ENCODE results near the gene MCEMP1.
A peak's percentile ranks its signal among the peaks of the same experiment; 100 is the strongest.

MCEMP1 gene

GRCh38 chr19:7676854-7677253 is at the start of gene MCEMP1:
Gene MCEMP1 (plus strand): TSS chr19:7677090. CDS start chr19:7677121, 31 bp downstream.
- H3K4me1 ChIP-seq (ENCODE audit: insufficient read depth, low read length): peaks cover 7% of the 10 kb centered on the region
- H3K36me3 ChIP-seq (ENCODE audit: insufficient read depth, low read length): no peaks in the 10 kb centered on the region
- H3K4me3 ChIP-seq (ENCODE audit: low read length): no peak within 1 kb of the TSS
- H3K9me3 ChIP-seq (ENCODE audit: low read length): no peaks in the 10 kb centered on the region
- no peak within 1 kb of the TSS for H2AFZ ChIP-seq (ENCODE audit: low read depth, low read length)
- peaks cover 9% of the 10 kb centered on the region for H3K27me3 ChIP-seq (ENCODE audit: insufficient read depth, low read length)

- peaks cover 22% of the 10 kb centered on the region for H3K4me1 ChIP-seq (ENCODE audit: insufficient read depth, low read length)
- no peaks in the 10 kb centered on the region for H3K9me3 ChIP-seq (ENCODE audit: low read length)
- H2AFZ ChIP-seq (ENCODE audit: low read depth, low read length): no peak overlapping the region
- H3K27me3 ChIP-seq (ENCODE audit: insufficient read depth, low read length): no peaks in the 10 kb centered on the region
- H3K36me3 ChIP-seq (ENCODE audit: insufficient read depth, low read length): peaks cover 36% of the 10 kb centered on the region
- H3K4me3 ChIP-seq (ENCODE audit: low read length): no peak overlapping the region
These were observed 49.7 kb upstream of the MCEMP1 start for GRCh38 chr19:7627166-7627565.

- no peaks in the 10 kb centered on the region for H3K27me3 ChIP-seq (ENCODE audit: insufficient read depth, low read length)
- H2AFZ ChIP-seq (ENCODE audit: low read depth, low read length): no peak overlapping the region
- no peaks in the 10 kb centered on the region for H3K9me3 ChIP-seq (ENCODE audit: low read length)
- H3K4me3 ChIP-seq (ENCODE audit: low read length): peak overlapping the region; percentile 90
- peaks cover 22% of the 10 kb centered on the region for H3K4me1 ChIP-seq (ENCODE audit: insufficient read depth, low read length)
- H3K36me3 ChIP-seq (ENCODE audit: insufficient read depth, low read length): peaks cover 26% of the 10 kb centered on the region
These were observed 48.1 kb upstream of the MCEMP1 start for GRCh38 chr19:7628589-7629311.

GRCh38 chr19:7629347-7630054 is 47.4 kb upstream of the MCEMP1 start, which contains the start of the genes PET100 and XAB2:
Gene PET100 (plus strand): TSS chr19:7629793. CDS start chr19:7629834, 41 bp downstream.
Gene XAB2 (minus strand): TSS chr19:7629545. CDS start chr19:7629527, 18 bp downstream.
- H3K4me3 ChIP-seq (ENCODE audit: low read length): peak within 1 kb of the TSS; percentile 90

GRCh38 chr19:7631577-7631976 is 45.3 kb upstream of the MCEMP1 start:
- peaks cover 22% of the 10 kb centered on the region for H3K4me1 ChIP-seq (ENCODE audit: insufficient read depth, low read length)
- no peak overlapping the region for H2AFZ ChIP-seq (ENCODE audit: low read depth, low read length)
- peaks cover 9% of the 10 kb centered on the region for H3K36me3 ChIP-seq (ENCODE audit: insufficient read depth, low read length)
- H3K27me3 ChIP-seq (ENCODE audit: insufficient read depth, low read length): peaks cover 7% of the 10 kb centered on the region
- H3K9me3 ChIP-seq (ENCODE audit: low read length): no peaks in the 10 kb centered on the region
- no peak overlapping the region for H3K4me3 ChIP-seq (ENCODE audit: low read length)

More at GRCh38 chr19:7629347-7630054, 47.4 kb upstream of the MCEMP1 start, which contains the start of the genes PET100 and XAB2:
- peaks cover 22% of the 10 kb centered on the region for H3K4me1 ChIP-seq (ENCODE audit: insufficient read depth, low read length)
- H2AFZ ChIP-seq (ENCODE audit: low read depth, low read length): no peak within 1 kb of the TSS
- no peaks in the 10 kb centered on the region for H3K27me3 ChIP-seq (ENCODE audit: insufficient read depth, low read length)
- no peaks in the 10 kb centered on the region for H3K9me3 ChIP-seq (ENCODE audit: low read length)
- H3K36me3 ChIP-seq (ENCODE audit: insufficient read depth, low read length): peaks cover 20% of the 10 kb centered on the region

GRCh38 chr19:7632340-7633203 is 44.3 kb upstream of the MCEMP1 start:
- H2AFZ ChIP-seq (ENCODE audit: low read depth, low read length): no peak overlapping the region
- peaks cover 9% of the 10 kb centered on the region for H3K36me3 ChIP-seq (ENCODE audit: insufficient read depth, low read length)

GRCh38 chr19:7633698-7634097 is 43.2 kb upstream of the MCEMP1 start, which contains the start of gene PCP2:
Gene PCP2 (minus strand): TSS chr19:7633719. CDS start chr19:7633457, 262 bp downstream.
- peaks cover 14% of the 10 kb centered on the region for H3K27me3 ChIP-seq (ENCODE audit: insufficient read depth, low read length)
- no peaks in the 10 kb centered on the region for H3K9me3 ChIP-seq (ENCODE audit: low read length)
- no peak within 1 kb of the TSS for H3K4me3 ChIP-seq (ENCODE audit: low read length)
- H2AFZ ChIP-seq (ENCODE audit: low read depth, low read length): no peak within 1 kb of the TSS
- peaks cover 15% of the 10 kb centered on the region for H3K4me1 ChIP-seq (ENCODE audit: insufficient read depth, low read length)
- peaks cover 9% of the 10 kb centered on the region for H3K36me3 ChIP-seq (ENCODE audit: insufficient read depth, low read length)

More at GRCh38 chr19:7632340-7633203, 44.3 kb upstream of the MCEMP1 start:
- Histone ChIP-seq H3K27me3 (ENCODE audit: insufficient read depth, low read length) (peaks cover 13% of the 10 kb centered on the region), H3K9me3 (ENCODE audit: low read length) (no peaks in the 10 kb centered on the region), H3K4me3 (ENCODE audit: low read length) (no peak overlapping the region), H3K4me1 (ENCODE audit: insufficient read depth, low read length) (peaks cover 22% of the 10 kb centered on the region)

- peaks cover 5% of the 10 kb centered on the region for H3K4me1 ChIP-seq (ENCODE audit: insufficient read depth, low read length)
- no peak overlapping the region for H2AFZ ChIP-seq (ENCODE audit: low read depth, low read length)
- H3K4me3 ChIP-seq (ENCODE audit: low read length): no peak overlapping the region
- peaks cover 9% of the 10 kb centered on the region for H3K36me3 ChIP-seq (ENCODE audit: insufficient read depth, low read length)
- H3K9me3 ChIP-seq (ENCODE audit: low read length): no peaks in the 10 kb centered on the region
- H3K27me3 ChIP-seq (ENCODE audit: insufficient read depth, low read length): peaks cover 14% of the 10 kb centered on the region
These were observed 41.2 kb upstream of the MCEMP1 start for GRCh38 chr19:7635670-7636069.

GRCh38 chr19:7636317-7636690 is 40.6 kb upstream of the MCEMP1 start:
- peaks cover 9% of the 10 kb centered on the region for H3K36me3 ChIP-seq (ENCODE audit: insufficient read depth, low read length)
- no peak overlapping the region for H3K4me3 ChIP-seq (ENCODE audit: low read length)

GRCh38 chr19:7636691-7637373 is 40.1 kb upstream of the MCEMP1 start, which contains the start of gene STXBP2:
Gene STXBP2 (plus strand): TSS chr19:7637110. CDS start chr19:7637150, 40 bp downstream.
- Histone ChIP-seq H3K4me3 (ENCODE audit: low read length) (no peak within 1 kb of the TSS), H2AFZ (ENCODE audit: low read depth, low read length) (no peak within 1 kb of the TSS), H3K9me3 (ENCODE audit: low read length) (no peaks in the 10 kb centered on the region), H3K27me3 (ENCODE audit: insufficient read depth, low read length) (peaks cover 14% of the 10 kb centered on the region), H3K4me1 (ENCODE audit: insufficient read depth, low read length) (no peaks in the 10 kb centered on the region), H3K36me3 (ENCODE audit: insufficient read depth, low read length) (peaks cover 7% of the 10 kb centered on the region)

More at GRCh38 chr19:7636317-7636690, 40.6 kb upstream of the MCEMP1 start:
- Histone ChIP-seq H2AFZ (ENCODE audit: low read depth, low read length) (no peak overlapping the region), H3K4me1 (ENCODE audit: insufficient read depth, low read length) (no peaks in the 10 kb centered on the region), H3K9me3 (ENCODE audit: low read length) (no peaks in the 10 kb centered on the region), H3K27me3 (ENCODE audit: insufficient read depth, low read length) (peaks cover 14% of the 10 kb centered on the region)

- Histone ChIP-seq H3K9me3 (ENCODE audit: low read length) (no peaks in the 10 kb centered on the region), H3K36me3 (ENCODE audit: insufficient read depth, low read length) (no peaks in the 10 kb centered on the region), H3K4me1 (ENCODE audit: insufficient read depth, low read length) (no peaks in the 10 kb centered on the region), H3K4me3 (ENCODE audit: low read length) (no peak overlapping the region), H3K27me3 (ENCODE audit: insufficient read depth, low read length) (peaks cover 14% of the 10 kb centered on the region), H2AFZ (ENCODE audit: low read depth, low read length) (no peak overlapping the region)
These were observed 39.3 kb upstream of the MCEMP1 start for GRCh38 chr19:7637374-7638256.
